Mesendoderm (in vitro differentiated cells): ENCODE data around the gene IGF2BP1.

Experiments
- DNase-seq: peaks from one replicate; pipeline ENCODE4 v3.0.0; 2013
- H2AK5ac ChIP-seq: 2 replicates; pipeline ENCODE4 v1.6.1; 2013; ENCODE audit warnings: low read length, inconsistent platforms
- H2BK120ac ChIP-seq: 2 replicates; pipeline ENCODE4 v1.6.1; 2013; ENCODE audit warnings: low read depth, mild to moderate bottlenecking, low read length, moderate library complexity, mixed read lengths
- H2BK15ac ChIP-seq: replicated peaks from 2 replicates; pipeline ENCODE4 v1.6.1; 2013; ENCODE audit warnings: low read depth, mild to moderate bottlenecking, moderate library complexity
- H2BK5ac ChIP-seq: 2 replicates; pipeline ENCODE4 v1.6.1; 2013; ENCODE audit warnings: low read length, inconsistent platforms
- H3K18ac ChIP-seq: 2 replicates; pipeline ENCODE4 v1.6.1; 2013; ENCODE audit warnings: mild to moderate bottlenecking, low read length, mixed read lengths
- H3K23ac ChIP-seq: one replicate; pipeline ENCODE4 v1.6.1; 2013; ENCODE audit warnings: low read length
- H3K27ac ChIP-seq: 2 replicates; pipeline ENCODE4 v1.5.1; 2013; ENCODE audit warnings: low read depth, mild to moderate bottlenecking, inconsistent platforms, low read length, moderate library complexity
- H3K27me3 ChIP-seq: 2 replicates; pipeline ENCODE4 v1.6.1; 2013; ENCODE audit warnings: low read length, control low read depth, mild to moderate bottlenecking, inconsistent platforms; ENCODE audit not compliant: insufficient read depth, poor library complexity
- H3K36me3 ChIP-seq: 2 replicates; pipeline ENCODE4 v1.6.1; 2013; ENCODE audit warnings: low read length, inconsistent platforms; ENCODE audit not compliant: control insufficient read depth, insufficient read depth
- H3K4ac ChIP-seq: one replicate; pipeline ENCODE4 v1.6.1; 2013; ENCODE audit warnings: low read depth, mild to moderate bottlenecking, low read length, moderate library complexity
- H3K4me1 ChIP-seq: 2 replicates; pipeline ENCODE4 v1.6.1; 2013; ENCODE audit warnings: low read depth, low read length, inconsistent platforms; ENCODE audit not compliant: control insufficient read depth
- H3K4me2 ChIP-seq: 2 replicates; pipeline ENCODE4 v1.6.1; 2013; ENCODE audit warnings: low read length
- H3K4me3 ChIP-seq: 2 replicates; pipeline ENCODE4 v1.5.1; 2013; ENCODE audit warnings: mild to moderate bottlenecking, low read length
- H3K56ac ChIP-seq: one replicate; pipeline ENCODE4 v1.6.1; 2013; ENCODE audit warnings: low read length
- H3K79me1 ChIP-seq: 2 replicates; pipeline ENCODE4 v1.6.1; 2013; ENCODE audit warnings: low read length, inconsistent platforms
- H3K79me2 ChIP-seq: 2 replicates; pipeline ENCODE4 v1.6.1; 2013; ENCODE audit warnings: mild to moderate bottlenecking, low read length; ENCODE audit not compliant: control insufficient read depth, insufficient read depth
- H3K9ac ChIP-seq: 2 replicates; pipeline ENCODE4 v1.6.1; 2013; ENCODE audit warnings: low read length, inconsistent platforms
- H4K5ac ChIP-seq: one replicate; pipeline ENCODE4 v1.6.1; 2013; ENCODE audit warnings: low read length
- H4K8ac ChIP-seq: one replicate; pipeline ENCODE4 v1.6.1; 2013; ENCODE audit warnings: low read depth, mild to moderate bottlenecking, control low read depth, low read length, moderate library complexity
- WGBS: extraction: QIAGEN DNeasy Blood & Tissue Kit; methylation state at CpG from one replicate; pipeline ENCODE4 v1.1.7; 2013; ENCODE audit warnings: low lambda C conversion rate, missing lambda C conversion rate; ENCODE audit not compliant: insufficient coverage; ENCODE audit errors: extremely low coverage; 5-methylcytosine and 5-hydroxymethylcytosine counted together

IGF2BP1 gene

DNA sequence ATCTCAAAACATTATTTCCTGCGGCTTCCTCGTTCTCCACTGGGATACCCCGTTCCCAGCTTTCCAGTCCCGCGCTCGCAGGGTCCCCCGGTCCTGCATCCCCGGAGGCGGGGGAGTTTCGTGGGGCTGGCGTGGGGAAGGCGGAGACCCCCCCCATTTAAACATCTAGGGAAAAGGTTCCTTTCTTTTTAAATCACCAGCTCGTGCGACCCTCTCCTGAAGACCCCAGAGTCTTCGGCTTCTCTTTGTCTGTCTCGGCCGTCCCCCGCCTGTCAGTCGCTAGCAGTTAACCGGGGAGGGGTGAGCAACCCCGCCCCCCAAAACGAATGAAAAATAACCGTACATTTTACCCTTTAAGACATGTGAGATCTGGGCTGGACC is 473 bp upstream of the IGF2BP1 start:
- peak overlapping the region; percentile 100 for H2BK120ac ChIP-seq
- H3K23ac ChIP-seq: peak overlapping the region; percentile 83
- H2BK15ac ChIP-seq: peak overlapping the region; percentile 99
- peak overlapping the region; percentile 100 for H3K18ac ChIP-seq
- peak overlapping the region; percentile 78 for H3K4me3 ChIP-seq
- peak overlapping the region; percentile 86 for H2BK5ac ChIP-seq
- no peak for DNase-seq
- H3K79me1 ChIP-seq: no peaks in the 10 kb centered on the region
- H2AK5ac ChIP-seq: peak overlapping the region; percentile 29
- peak overlapping the region; percentile 100 for H3K4ac ChIP-seq
- H3K9ac ChIP-seq: peak overlapping the region; percentile 95
- no peaks in the 10 kb centered on the region for H3K36me3 ChIP-seq
- no peak overlapping the region for H4K5ac ChIP-seq
- peak overlapping the region; percentile 100 for H3K27ac ChIP-seq
- H3K27me3 ChIP-seq: no peaks in the 10 kb centered on the region
- no peaks in the 10 kb centered on the region for H3K4me1 ChIP-seq
- WGBS: no CpG with 5 or more reads among the region's 23 CpGs
- peaks cover 42% of the 10 kb centered on the region for H3K79me2 ChIP-seq
- H3K4me2 ChIP-seq: peak overlapping the region; percentile 88
- H3K56ac ChIP-seq: peak overlapping the region; percentile 95
- H4K8ac ChIP-seq: peak overlapping the region; percentile 99

DNA sequence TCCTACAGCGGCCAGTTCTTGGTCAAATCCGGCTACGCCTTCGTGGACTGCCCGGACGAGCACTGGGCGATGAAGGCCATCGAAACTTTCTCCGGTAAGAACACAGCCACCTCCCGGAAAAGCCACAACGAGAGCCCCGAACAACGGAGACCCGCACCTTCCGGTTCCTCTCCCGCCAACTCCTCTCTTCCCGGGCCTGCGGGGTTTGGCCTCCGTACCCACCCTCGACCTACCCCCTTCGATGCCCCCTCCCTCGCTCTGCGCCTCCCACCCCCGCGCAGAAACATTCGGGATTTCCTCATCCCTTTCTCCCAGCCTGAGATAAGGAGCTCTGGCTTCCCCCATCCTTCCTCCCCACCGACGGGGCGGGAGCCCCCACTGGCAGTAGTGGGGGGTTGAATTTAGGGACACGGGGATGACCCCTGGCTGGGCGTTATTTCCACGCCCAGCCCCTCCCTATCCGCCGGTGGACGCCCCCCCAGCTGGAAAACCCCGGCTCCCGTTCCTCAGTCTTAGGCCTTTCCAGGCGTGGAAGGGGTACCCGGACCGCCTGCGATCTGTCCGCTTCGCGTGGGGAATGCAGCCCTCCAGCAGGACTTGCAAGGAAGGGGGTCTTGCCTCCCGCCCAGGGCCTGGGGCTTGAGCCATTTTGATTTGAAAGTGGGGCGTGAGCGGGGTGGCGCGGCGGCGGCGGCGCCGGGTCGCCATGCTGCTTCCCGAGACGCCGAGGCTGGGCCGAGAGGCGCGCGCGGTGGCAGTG is 822 bp downstream of the IGF2BP1 start:
- peak overlapping the region; percentile 100 for H3K4ac ChIP-seq
- WGBS: no CpG with 5 or more reads among the region's 63 CpGs
- H3K56ac ChIP-seq: peak overlapping the region; percentile 95
- no peak for DNase-seq
- H2AK5ac ChIP-seq: peak overlapping the region; percentile 59
- no peaks in the 10 kb centered on the region for H3K4me1 ChIP-seq
- no peaks in the 10 kb centered on the region for H3K79me1 ChIP-seq
- H3K36me3 ChIP-seq: no peaks in the 10 kb centered on the region
- H3K23ac ChIP-seq: peak overlapping the region; percentile 99
- no peaks in the 10 kb centered on the region for H3K27me3 ChIP-seq
- H3K4me3 ChIP-seq: peak overlapping the region; percentile 81
- peak overlapping the region; percentile 3 for H2BK15ac ChIP-seq
- peak overlapping the region; percentile 6 for H3K4me2 ChIP-seq
- H4K5ac ChIP-seq: no peak overlapping the region
- peak overlapping the region; percentile 100 for H3K18ac ChIP-seq
- peak overlapping the region; percentile 95 for H2BK120ac ChIP-seq
- peak overlapping the region; percentile 94 for H2BK5ac ChIP-seq
- peak overlapping the region; percentile 95 for H3K9ac ChIP-seq
- peak overlapping the region; percentile 43 for H4K8ac ChIP-seq
- H3K27ac ChIP-seq: peak overlapping the region; percentile 100
- peaks cover 49% of the 10 kb centered on the region for H3K79me2 ChIP-seq

DNA sequence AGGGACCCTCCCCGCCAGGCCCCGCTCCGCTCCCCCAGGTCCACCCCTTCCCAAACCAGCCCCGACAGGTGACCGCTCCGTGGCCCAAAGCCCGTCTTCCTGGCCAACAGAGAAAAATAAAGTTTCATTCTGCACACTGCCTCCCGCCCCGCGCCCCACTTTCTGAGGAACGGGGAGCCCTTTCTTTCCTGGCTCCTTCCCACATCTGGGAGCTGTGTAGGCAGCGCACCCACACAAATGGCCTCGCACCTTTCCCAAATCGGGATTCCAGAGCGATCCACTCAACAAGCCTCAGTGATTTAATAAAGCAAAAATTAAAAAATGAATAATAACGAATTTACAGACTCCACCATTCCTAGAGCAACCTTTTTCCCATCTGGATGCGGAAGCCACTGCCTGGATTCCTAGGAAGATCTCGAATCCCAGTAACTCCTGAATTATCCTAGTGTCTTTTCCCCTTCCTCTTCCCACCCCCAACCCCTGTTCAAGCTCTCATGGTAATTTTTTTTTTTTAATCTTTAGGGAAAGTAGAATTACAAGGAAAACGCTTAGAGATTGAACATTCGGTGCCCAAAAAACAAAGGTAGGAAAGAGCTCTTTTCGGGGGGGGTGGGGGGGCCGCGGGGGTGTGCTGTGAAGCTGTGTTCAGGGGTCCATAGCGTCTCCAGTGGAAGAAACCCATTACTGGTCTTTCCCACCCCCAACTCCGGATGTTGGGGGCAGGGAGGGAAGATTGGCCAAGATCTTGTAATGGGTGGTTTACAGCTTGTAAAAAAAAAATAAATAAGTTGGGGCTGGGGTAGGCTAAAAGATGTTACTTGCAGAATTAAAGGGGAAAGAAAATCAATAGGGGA is 1.6 kb downstream of the IGF2BP1 start:
- Histone ChIP-seq H3K27me3 (no peaks in the 10 kb centered on the region), H3K18ac (peak overlapping the region; percentile 100), H3K4me3 (peak overlapping the region; percentile 81), H2AK5ac (no peak overlapping the region), H3K56ac (peak overlapping the region; percentile 95), H2BK120ac (peak overlapping the region; percentile 95), H4K8ac (peak overlapping the region; percentile 30), H4K5ac (no peak overlapping the region), H3K27ac (peak overlapping the region; percentile 100), H3K36me3 (no peaks in the 10 kb centered on the region), H3K4me1 (no peaks in the 10 kb centered on the region), H3K4ac (peak overlapping the region; percentile 100), H3K79me2 (peaks cover 55% of the 10 kb centered on the region), H2BK15ac (no peak overlapping the region), H3K79me1 (no peaks in the 10 kb centered on the region), H2BK5ac (peak overlapping the region; percentile 84), H3K4me2 (peak overlapping the region; percentile 30), H3K9ac (peak overlapping the region; percentile 95), H3K23ac (no peak overlapping the region)
- no CpG with 5 or more reads among the region's 25 CpGs for WGBS
- peak; percentile 77 for DNase-seq

DNA sequence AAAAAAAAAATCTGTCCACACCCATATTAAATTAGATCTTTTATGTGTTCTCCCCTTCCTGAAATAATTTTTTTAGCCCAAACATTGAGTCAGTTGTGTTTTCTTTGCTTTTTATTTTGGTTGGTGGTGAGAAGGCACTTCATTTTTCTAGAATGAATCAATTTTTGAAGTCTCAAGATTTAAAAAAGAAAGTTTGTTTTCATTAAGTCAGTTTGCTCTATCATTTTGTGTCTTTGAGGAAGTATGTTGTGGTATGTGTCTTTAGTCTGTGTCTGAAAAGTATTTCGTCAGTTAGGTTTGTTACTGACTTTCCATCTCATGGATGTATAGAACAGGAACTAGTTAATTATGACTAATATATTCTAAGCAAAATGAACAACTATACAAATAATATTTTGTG is 3.8 kb downstream of the IGF2BP1 start:
- no peaks in the 10 kb centered on the region for H3K27me3 ChIP-seq
- peak overlapping the region; percentile 64 for H3K4me2 ChIP-seq
- peaks cover 76% of the 10 kb centered on the region for H3K79me2 ChIP-seq
- H2AK5ac ChIP-seq: no peak overlapping the region
- peak overlapping the region; percentile 64 for H3K56ac ChIP-seq
- WGBS: no CpG with 5 or more reads among the region's 1 CpG
- H2BK120ac ChIP-seq: no peak overlapping the region
- no peak overlapping the region for H3K23ac ChIP-seq
- no peak overlapping the region for H3K27ac ChIP-seq
- no peak overlapping the region for H3K18ac ChIP-seq
- H4K5ac ChIP-seq: no peak overlapping the region
- H4K8ac ChIP-seq: no peak overlapping the region
- no peak overlapping the region for H2BK15ac ChIP-seq
- H3K79me1 ChIP-seq: peaks cover 2% of the 10 kb centered on the region
- no peak for DNase-seq
- H3K4me3 ChIP-seq: peak overlapping the region; percentile 43
- no peak overlapping the region for H3K4ac ChIP-seq
- H3K9ac ChIP-seq: peak overlapping the region; percentile 95
- peaks cover 5% of the 10 kb centered on the region for H3K36me3 ChIP-seq
- peaks cover 5% of the 10 kb centered on the region for H3K4me1 ChIP-seq
- no peak overlapping the region for H2BK5ac ChIP-seq

DNA sequence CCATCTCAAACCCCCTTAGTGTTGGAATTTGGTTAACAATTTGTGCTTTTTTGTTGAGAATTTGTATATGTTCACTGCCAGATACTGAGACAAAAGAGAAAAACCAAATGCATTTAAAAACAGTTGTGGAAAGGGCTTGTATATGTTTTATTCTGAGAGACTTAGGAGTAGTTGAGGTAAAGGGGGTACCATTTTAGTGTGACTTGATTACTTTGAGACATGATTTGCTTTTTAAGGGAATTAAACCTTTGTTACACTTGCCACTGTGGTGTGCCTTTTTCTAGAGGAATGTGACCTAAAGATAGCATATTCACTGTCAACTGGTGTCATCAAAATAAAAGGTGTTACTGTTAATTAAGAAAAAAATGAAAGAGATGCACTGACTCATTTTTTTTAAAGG is 4.5 kb downstream of the IGF2BP1 start:
- Histone ChIP-seq H3K36me3 (peaks cover 5% of the 10 kb centered on the region), H2AK5ac (no peak overlapping the region), H3K18ac (no peak overlapping the region), H3K56ac (peak overlapping the region; percentile 58), H3K4me3 (no peak overlapping the region), H3K4ac (no peak overlapping the region), H3K27me3 (no peaks in the 10 kb centered on the region), H3K27ac (no peak overlapping the region), H2BK15ac (no peak overlapping the region), H3K23ac (no peak overlapping the region), H3K79me1 (peaks cover 4% of the 10 kb centered on the region), H3K79me2 (peaks cover 83% of the 10 kb centered on the region), H2BK120ac (no peak overlapping the region), H4K8ac (no peak overlapping the region), H3K9ac (peak overlapping the region; percentile 61), H2BK5ac (no peak overlapping the region), H3K4me2 (peak overlapping the region; percentile 48), H4K5ac (no peak overlapping the region), H3K4me1 (peaks cover 7% of the 10 kb centered on the region)
- no peak for DNase-seq
